ENCODE results near the gene CDKAL1. TPM values are rescaled to one million over a fixed set of nuclear protein-coding genes. Genes with fewer than 3 reads are reported as not detected.
"Not testable (repeated sequence)": the region's sequence is repeated elsewhere in the genome, so short reads cannot be mapped to it uniquely, and the experiment has no call there.

CDKAL1 gene
- polyA plus RNA-seq, 4 donors: 18.7 to 20.2 (median 19.4) TPM

DNA sequence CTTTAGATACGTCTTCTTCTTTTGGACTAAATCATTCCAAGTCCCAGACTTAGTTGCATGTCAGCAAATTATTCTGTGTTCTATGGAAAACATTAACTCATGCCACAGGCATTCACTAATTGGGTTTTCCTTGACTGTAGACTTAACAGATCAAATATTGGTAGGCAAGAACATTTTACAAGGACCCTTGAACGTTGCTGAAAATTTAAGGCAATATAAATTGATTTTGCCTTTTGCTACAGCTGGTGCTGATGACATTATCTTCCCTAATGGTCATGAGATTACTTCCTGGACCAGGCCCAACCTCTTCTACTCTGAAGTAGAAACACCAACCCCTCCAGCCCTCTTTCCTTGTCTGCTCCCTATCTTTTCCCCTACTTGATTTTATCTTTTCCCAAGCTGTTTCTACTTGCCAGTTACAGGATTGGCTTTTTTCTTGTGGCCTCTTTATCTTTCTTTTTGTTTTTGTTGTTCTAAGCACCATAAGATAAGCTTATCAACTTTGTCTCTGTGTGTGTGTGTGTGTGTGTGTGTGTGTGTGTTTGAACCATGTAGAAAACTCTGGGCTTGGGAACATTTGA is 545.3 kb downstream of the CDKAL1 start:
- DNase-seq (ENCODE audit: low read depth in 4 of 4, low spot score in 3 of 4): no peak

- DNase-seq (ENCODE audit: low read depth in 4 of 4, low spot score in 3 of 4): no peak
Measured at GRCh38 chr6:21080221-21080620, 546.0 kb downstream of the CDKAL1 start.

DNA sequence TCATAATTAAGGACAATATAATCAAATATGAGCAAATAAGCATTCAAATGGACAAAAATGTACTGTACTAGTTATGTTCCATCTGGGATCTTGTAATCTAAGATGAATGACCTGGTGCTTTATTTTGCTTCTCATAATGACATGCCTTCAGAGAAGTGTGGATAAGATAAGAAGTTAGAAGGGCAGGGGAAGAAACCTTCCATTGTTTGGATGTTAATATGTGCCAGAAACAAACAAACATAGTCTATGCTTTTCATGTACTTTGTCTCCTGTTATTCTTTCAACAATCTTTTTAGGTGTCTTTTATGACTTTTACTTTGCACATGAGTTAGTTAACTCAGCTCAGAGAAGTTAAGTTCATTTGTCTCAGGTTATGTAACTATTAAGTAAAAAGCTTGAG is 547.8 kb downstream of the CDKAL1 start:
- no peak for DNase-seq (ENCODE audit: low read depth in 4 of 4, low spot score in 3 of 4)

DNA sequence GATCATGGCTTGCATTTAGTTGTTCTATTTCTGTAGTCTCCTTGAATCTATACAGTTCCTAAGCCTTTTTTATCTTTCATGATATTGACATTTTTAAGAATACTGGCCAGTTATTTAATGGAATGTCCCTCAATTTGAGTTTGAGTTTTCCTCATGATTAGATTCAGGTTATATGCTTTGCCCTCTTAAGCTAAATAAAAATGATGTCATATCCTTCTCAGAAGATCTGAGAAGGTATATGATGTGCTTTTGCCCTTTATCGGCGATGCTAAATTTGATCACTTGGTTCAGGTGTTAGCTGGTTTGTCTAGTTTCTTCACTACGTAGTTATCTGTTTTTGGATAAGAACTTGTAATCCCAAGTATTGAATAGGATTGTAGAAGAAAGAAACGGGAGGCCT is 549.5 kb downstream of the CDKAL1 start:
- DNase-seq (ENCODE audit: low read depth in 4 of 4, low spot score in 3 of 4): no peak

DNA sequence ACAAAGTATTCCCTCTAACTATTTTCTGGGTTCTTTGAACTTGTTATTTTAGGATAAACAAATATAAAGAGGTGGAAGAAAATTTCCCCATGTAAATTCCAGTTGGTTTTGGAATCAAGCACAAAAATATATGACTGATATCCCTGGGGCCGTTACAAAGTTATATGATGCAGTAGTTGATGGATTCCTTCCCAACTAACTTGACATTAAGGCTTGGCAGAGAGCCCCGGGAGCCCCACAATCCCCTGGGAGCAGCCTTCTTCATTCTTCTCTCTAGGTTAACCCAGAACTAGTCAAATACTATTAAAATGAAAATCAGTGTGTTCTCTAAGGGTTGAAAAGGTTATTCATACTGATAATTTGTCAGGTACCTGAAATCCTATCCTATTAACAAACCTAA is 550.4 kb downstream of the CDKAL1 start:
- no peak for DNase-seq (ENCODE audit: low read depth in 4 of 4, low spot score in 3 of 4)

GRCh38 chr6:21085211-21085610 is 551.0 kb downstream of the CDKAL1 start:
- no peak for DNase-seq (ENCODE audit: low read depth in 4 of 4, low spot score in 3 of 4)

DNA sequence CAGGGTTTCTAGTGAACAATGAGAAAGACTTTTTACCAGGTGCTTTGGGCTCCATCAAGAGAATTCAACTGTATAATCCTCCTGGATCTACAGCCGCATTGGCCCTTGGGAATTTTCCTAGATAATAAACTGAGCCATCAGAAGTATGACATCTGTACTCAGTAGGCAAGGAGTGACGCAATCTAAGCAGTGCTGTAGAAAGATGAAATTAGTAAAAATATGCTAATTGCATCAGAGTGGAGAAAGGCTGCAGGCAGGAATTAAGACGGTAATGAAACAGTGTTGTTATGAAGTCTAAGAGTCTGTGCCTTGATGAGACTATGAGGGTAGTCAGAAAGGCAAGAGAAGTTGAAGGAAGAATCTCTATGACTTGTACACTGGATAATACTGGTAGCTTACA is 551.4 kb downstream of the CDKAL1 start:
- no peak for DNase-seq (ENCODE audit: low read depth in 4 of 4, low spot score in 3 of 4)

DNA sequence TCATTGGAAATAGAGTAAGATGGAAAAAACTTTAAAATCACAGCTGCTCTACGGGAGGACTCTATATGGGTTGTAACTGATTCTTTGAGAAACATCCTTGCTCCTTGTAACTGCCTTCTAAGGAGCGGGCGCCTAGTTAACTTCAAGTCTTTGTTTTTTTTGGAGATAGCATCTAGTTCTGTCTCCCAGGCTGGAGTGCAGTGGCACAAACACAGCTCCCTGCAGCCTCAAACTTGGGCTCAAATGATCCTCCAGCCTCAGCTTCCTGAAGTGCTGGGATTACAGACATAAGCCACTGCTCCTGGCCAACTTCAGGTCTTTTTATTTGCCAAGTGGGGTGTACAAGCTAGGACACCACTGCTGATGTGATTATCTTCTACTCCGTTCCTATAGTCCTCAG is 552.9 kb downstream of the CDKAL1 start:
- no peak for DNase-seq (ENCODE audit: low read depth in 4 of 4, low spot score in 3 of 4)

DNA sequence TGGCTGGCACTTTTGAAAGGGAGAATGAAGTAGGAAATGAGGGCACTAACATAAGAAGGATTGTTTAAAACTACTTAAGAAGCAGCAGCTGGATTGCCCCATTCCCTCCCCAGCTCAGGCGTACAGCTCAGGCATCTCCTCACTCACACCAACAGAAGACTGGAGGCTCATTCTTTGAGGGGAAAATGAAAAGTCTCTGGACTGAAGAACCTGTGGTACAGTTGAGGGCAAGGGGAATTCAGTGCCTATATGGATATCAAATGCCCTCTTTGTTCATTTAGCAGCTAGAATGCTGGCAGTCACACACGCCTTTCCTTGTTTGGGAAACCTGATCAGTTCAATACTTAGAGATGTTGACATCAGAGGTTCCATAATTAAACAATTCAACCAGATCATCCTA is 557.2 kb downstream of the CDKAL1 start:
- DNase-seq (ENCODE audit: low read depth in 4 of 4, low spot score in 3 of 4): no peak

DNA sequence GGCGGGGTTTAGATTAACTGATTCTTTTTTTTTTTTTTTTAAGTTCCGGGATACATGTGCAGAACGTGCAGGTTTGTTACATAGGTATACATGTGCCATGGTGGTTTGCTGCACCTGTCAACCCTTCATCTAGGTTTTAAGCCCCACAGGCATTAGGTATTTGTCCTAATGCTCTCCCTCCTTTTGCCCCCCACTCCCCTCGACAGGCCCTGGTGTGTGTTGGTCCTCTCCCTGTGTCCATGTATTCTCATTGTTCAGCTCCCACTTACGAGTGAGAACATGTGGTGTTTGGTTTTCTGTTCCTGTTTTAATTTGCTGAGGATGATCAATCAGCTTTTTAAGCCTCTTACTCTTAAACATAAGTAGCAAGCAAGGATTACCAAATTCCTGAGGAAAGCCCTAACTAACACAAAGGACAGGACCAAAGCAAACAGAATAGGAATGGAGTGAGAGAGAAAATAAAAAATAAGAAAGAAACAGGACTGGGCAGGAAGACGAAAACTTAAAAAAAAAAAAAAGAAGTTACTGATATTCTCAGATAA is 558.0 kb downstream of the CDKAL1 start:
- not testable (repeated sequence) for DNase-seq (ENCODE audit: low read depth in 4 of 4, low spot score in 3 of 4)

GRCh38 chr6:21095462-21095861 is 561.2 kb downstream of the CDKAL1 start:
- no peak for DNase-seq (ENCODE audit: low read depth in 4 of 4, low spot score in 3 of 4)

DNA sequence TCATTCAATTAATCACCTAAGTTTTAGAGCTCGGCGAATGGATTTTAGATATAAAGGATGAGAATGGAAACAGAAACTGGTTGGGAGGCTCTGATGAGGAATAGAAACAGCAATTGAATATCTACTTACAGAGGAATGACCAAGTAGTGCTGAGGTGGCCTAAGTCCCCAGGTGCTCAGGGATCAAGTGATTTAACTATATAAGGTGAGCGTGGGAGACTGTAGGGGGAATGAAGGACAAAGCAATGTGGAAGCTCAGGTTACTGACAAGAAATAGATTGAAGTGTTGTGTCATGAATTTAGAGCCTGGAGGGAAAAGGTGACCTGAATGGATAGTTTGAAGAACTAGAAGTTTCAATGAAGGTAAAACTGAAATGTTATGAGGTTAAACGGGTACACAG is 563.9 kb downstream of the CDKAL1 start:
- no peak for DNase-seq (ENCODE audit: low read depth in 4 of 4, low spot score in 3 of 4)

- DNase-seq (ENCODE audit: low read depth in 4 of 4, low spot score in 3 of 4): no peak
Measured at GRCh38 chr6:21098744-21099143, 564.5 kb downstream of the CDKAL1 start.

DNA sequence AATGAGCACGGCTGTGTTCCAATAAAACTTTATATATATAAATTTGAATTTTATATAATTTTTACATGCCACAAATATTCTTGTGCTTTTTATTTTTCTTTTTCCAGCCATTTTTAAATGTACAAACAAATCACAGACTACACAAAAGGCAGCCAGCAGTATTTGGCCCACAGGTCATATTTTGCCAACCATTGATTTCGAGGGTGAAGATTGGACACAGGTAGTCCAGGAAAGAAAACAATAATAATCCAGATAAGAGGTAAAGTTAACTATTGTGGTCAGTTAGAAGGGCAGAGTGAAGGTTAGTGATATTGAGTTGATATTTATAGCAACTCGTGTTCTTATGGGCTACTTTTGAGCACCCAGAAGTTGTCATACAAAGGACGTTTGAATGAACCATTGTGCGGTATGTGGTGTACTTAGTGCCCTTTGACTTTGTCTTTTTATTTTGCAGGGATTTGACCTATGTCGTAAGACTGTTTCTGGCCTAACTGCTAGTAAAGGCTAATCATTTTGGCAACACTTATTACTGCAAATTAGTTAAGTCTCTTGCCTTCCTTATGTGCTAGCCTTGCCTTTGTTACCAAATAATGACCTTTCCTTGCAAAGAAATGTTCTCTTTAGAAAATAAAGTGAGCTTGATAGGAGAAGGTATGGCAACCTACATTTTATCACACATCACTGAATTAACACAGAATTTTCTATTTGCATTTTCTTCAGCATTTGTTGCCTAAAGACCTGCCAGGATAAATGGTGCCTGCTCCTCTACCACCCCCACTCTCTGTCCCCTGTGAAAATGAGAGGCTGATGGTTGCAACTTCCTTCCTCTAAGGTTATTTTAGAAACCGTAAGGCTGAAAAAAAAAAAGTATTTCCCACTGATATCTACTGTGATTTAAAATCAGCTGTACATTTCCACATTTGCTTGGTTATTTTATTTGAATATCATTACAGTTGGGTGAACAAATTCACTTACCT is 565.4 kb downstream of the CDKAL1 start:
- DNase-seq (ENCODE audit: low read depth in 4 of 4, low spot score in 3 of 4): no peak

DNA sequence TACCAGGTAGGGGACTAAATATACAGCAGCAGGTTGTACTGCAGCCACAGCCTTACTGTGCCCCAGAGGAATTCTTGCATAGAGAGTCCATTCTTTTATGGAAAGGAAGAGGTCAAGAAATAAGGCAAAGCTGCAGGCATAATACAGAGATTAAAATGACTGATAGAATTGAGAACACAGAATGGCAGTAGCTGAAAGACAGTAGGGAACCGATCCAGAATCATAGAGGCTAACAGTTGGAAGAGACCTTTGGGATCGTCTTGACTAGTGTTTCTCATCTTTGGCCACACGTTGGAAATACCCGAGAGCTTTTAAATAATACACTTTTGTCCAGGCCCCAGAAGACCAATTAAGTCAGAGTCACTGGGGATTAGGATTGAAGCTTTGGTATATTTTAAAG is 566.7 kb downstream of the CDKAL1 start:
- no peak for DNase-seq (ENCODE audit: low read depth in 4 of 4, low spot score in 3 of 4)

- DNase-seq (ENCODE audit: low read depth in 4 of 4, low spot score in 3 of 4): no peak
Measured at GRCh38 chr6:21101694-21102093, 567.4 kb downstream of the CDKAL1 start.

DNA sequence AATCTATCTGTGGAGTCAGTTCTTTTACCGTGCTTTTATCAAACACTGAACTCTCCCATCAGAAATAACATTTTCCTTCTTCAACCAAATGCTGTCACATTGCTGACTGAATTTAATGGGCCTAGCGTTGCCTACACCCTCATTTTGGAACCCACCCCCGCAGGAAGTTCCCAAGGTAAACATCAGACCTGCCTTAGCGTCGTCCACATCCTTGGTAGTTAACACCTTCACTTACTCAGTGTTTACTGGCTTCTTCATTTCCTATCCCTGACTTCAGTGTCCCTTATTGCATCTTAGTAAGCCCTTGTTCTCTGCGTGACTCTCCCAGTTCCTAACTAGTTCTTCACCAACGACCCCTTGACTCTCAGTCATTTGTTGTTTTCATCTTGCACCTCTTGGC is 567.9 kb downstream of the CDKAL1 start:
- DNase-seq (ENCODE audit: low read depth in 4 of 4, low spot score in 3 of 4): no peak

DNA sequence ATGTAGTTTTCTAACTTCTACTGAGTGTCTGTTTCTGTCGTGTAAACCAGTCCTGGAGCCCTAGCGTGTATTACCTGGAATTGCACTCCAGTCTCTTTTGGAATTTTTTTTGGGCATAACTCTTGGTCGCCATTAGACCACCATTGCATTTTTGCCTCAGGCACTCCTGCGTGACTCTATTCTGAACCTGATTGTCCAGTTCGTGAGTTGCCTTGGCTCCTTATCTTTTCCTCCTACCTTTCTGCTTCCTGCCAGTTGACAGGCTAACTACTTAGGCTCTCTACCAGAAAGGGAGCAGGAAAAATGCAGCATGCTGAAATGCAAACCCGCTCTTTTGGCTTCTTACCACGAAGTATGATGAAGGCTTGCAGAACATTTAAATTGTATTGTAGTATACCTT is 568.4 kb downstream of the CDKAL1 start:
- DNase-seq (ENCODE audit: low read depth in 4 of 4, low spot score in 3 of 4): no peak

GRCh38 chr6:21103626-21104224 is 569.5 kb downstream of the CDKAL1 start:
- DNase-seq (ENCODE audit: low read depth in 4 of 4, low spot score in 3 of 4): no peak

- no peak for DNase-seq (ENCODE audit: low read depth in 4 of 4, low spot score in 3 of 4)
Measured at GRCh38 chr6:21104288-21104687, 570.0 kb downstream of the CDKAL1 start.

DNA sequence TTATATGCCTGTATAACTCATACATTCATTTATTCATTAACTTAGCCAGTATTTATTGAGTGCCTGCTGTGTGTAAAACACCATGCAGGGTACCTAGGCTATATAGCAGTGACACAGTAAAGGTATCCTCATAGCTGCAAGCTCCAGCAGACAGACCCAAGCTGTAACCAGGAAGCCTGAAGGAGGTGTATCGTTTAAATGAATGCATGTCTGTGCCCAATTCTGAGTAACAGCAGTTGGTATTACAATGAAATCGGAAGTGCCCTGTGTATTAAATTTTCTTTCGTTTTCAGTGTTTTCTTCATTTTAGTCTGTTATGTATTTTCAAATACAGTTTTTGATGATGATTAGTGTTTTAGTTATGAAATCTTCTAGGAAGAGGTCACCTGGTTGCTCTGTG is 573.5 kb downstream of the CDKAL1 start:
- DNase-seq (ENCODE audit: low read depth in 4 of 4, low spot score in 3 of 4): no peak

Measured in right renal pelvis (tissue), 4 donors.